Cortex of kidney (tissue), 1 donor: ENCODE data around the gene TMEM40.
"Not testable (repeated sequence)": the region's sequence is repeated elsewhere in the genome, so short reads cannot be mapped to it uniquely, and the experiment has no call there.

Experiments
- DNase-seq: peaks from one replicate; lab custom pipeline; 2025; lab: John Stamatoyannopoulos, UW

Gene TMEM40

DNA sequence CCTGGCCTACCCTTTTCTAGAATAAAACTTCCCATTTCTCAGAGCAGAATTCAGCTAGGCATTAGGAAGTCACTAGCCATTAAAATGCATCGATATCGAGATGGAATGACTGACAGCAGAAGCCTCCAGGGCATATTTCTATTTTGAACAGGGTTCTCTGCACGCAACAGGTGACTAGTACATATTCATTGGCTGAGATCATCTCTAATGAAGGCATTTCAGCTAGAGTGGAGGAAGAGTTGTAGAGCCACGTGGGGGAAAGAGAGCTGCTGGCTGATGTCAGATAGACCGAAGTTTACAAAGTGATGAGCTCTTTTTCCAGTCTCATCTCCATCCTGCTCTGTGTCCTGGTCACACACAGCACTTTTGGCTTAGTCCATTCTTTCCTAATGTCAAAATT is 7.5 kb downstream of the TMEM40 start:
- no peak for DNase-seq

DNA sequence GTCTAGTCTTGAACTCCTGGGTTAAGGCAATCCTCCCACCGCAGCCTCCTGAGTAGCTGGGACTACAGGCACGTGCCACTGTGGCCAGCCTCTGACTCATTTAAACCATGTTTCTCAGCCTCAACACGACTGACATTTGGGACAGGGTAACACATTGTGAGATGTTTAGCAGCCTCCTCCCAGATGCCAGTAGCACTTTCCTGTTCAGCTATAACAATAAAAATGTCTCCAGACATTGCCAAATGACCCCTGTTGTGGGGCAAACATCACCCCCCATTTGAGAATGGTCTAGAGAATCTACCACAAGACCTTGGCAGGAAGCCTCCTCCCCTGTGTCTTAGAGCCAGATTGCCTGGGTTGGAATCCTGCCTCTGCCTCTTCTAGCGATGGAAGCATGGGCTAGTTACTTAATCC is 8.4 kb downstream of the TMEM40 start:
- DNase-seq, result no peak

DNA sequence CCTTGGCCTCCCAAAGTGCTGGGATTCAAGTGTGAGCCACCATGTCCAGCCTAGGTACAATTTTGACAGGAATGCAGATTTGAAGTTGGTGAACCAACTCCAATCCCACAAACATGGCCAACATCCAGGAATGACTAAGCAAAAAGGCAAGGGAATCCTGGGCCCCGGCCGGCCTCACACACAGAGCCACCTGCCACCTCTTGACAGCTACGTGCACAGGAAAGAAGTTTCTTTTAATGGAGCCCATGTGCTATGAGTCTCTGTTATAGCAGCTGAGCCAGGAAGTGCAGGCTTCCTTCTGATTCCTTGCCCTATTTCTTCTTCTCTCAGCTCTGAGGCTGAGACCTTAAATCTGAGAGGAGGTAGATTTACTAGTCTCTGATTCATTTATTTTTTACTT is 8.8 kb downstream of the TMEM40 start:
- no peak for DNase-seq

DNA sequence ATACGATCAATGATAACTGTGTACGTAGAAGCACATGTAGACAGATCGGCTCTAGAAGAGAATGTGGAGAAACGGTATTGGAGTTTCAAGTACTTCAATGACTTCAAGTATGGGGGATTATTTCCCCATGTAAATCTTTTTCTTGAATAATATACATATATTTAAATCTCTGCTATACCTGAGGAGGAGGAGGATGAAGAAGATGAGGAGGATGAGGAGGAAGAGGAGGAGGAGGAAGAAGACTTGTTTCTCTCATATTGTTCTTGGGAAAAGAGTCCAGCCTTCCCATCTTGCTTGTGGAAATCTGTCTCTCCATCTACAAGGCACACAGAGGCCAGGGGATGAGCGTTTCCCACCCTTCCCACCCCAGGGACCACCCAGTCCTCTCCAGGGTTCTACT is 10.6 kb downstream of the TMEM40 start:
- DNase-seq, result no peak

DNA sequence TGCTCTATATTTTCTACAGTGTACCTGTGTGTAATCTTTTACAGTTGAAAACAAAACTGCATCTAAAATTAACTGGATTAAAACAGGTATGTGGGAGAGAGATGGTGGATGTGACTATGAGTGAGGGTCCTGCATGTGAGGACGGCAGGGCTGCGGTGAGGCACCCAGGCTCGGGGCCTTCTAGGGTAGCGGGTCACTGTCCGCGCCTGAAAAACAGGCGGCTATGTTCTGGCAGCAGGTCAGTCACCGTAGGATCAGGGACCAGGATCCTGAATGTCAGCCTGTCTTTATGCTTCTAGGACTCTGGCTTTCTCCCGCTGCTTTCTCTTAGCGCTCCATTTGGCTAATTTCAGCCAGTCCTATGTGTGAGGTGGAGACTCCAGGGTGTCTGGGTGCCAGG is 12.6 kb downstream of the TMEM40 start:
- no peak for DNase-seq

DNA sequence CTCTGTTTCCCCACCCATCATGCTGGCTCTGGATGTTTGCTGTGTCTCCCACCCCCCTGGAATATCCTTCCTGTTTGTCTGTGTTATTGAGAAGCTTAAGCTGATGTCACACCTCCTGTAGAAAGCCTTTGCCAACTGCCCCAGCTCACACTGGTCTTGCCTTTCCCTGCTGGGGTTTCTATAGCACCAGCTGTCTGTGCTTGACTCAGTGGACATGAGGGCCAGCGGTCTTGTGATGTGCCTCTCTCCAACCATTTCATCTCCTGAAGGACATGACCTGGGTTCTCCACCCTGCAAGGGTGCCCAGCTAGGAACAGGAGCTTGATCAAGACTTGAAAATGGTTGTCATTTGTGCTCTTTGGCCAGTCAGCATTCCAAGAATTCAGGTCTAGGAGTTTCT is 14.7 kb downstream of the TMEM40 start:
- DNase-seq, result no peak

DNA sequence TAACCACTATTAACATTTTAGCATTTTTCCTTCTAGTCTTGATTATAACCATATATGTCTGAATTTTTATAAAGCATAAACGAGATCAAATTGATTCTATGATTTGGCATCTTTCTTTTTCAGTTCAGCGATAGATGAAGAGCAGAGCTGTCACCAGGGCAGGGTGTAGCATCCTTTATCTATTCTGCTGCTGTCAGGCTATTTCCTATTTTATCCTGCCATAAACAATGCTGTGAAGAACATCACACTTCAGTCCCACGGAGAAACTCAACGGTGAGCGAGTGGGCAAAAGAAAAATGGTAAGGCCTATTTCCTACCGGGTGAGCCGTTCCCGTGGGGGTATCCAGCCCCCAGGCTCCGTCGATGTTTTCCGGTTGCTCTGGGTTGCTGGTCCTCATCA is 15.5 kb downstream of the TMEM40 start:
- DNase-seq, result no peak

DNA sequence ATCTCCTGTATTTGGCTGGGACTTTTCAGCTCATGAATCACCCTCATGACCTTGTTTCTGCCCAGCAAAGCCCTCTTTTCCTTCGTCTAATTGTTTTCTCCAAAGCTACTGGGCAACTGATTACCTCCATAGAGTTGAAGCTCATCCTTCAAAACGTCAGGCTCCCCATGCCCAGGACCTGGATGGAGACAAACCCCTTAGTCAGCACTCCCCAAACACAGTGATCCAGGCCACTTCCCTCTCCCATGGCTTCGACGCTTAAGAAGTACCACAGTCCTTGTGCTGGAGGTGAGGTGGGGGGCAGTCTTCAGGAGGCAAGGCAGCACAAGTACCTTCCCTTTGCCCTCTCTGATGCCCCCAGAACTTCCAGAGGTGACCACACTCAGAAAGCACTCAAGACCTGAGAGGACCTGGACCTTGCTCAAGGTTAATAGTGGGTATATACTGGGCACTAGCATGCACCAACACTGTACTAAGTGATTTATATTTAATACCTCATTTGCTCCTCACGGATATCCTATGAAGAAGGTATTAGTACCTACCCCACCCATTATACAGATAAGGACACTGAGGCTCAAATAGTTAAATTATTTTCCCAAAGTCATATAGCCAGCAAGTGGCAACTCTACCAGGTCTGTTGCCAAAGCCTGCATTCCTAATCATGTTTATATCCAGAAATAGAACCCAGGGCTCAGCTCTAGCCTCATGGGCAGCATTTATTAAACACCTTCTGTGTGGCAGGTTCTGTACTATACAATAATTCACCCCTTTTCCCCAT is 16.5 kb downstream of the TMEM40 start:
- no peak for DNase-seq

DNA sequence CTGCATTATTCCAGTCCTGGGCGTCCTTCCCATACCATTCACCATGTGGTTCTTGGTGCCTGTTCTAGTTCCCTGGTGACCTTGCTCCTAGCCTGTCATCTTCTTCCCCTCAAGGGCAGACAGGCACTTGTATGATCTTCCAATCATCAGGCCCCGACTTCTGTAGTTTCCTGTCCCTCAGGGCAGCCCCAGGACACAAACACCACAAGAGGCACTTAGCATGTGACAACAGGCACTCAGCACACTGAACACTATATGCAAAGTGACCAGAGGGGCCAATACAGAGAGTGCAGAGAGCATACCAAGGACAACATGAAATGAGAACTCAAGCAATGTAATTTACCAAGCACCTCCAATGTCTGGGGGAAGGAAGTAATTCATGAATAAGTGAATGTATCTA is 17.9 kb downstream of the TMEM40 start:
- DNase-seq, result no peak

DNA sequence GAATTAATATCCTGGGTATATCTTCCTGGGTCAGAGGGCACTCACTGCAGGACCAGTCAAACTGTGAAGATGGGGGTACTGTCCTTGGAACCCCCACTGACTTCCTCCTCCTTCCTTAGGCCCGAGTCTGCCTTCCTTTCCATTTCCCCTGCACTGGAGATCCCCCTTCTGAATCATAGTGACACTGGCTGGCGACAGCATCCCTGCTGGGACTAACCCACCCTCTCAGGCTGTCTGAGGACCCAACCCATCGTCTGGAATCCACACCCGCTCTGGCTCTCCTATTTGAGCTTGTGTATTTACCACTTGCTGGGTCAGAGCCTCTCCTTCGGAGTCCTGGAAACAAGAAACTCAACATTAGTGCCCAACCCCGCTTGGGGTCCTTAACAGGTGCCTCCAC is 21.2 kb downstream of the TMEM40 start:
- DNase-seq, result no peak

DNA sequence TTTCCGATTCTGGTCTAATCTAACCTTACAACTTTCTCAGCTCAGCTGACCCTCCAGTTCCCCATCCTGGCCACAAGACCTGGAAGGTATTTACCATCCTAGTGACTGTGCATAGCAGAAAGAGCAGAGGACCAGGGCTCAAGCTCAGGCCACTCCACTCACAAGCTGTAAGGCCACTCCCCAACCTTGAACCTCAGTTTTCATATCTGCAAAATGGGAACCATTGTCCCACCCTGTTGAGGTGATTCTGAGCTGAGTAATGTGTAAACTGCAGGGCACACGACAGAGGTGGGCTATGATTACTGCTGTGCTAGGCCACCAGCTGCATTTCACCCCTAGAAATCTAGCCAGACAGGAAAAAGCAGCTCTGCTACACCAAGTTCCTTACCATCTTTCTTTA is 21.7 kb downstream of the TMEM40 start:
- DNase-seq, result no peak

DNA sequence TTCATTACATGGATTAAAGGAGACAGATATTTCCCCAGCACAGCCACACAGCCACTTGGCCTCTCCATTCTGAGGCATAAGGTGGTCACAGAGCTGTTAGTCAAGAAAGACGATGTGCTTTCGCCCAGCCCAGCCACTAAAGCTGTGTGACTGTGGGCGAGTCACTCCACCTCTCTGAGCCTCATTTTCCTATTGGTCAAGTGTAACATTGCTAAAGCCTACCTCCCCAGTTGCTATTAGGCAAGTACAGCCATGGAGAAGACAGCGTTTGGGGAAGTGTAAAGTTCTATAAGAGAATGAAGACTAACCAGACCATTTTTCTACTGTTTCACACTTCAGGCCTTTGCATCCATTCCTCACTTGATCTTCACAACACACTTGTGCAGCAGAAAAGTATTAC is 24.1 kb downstream of the TMEM40 start:
- DNase-seq, result no peak

DNA sequence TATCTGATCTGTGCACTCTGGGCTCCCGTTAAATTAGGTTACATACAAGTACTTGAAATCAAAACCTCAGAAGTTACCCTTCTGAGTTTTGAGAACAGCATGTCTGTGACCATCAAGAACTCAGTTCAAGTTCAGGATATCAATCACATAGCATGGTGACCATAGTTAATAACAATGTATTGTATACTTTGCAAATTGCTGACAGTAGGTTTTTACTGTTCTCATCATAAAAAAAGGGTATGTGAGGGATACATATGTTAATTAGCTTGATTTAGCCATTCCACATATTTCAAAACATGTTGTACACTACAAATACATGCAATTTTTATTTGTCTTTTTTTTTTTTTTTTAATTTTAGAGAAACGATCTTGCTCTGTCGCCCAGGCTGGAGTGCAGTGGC is 25.5 kb downstream of the TMEM40 start:
- DNase-seq, result no peak

DNA sequence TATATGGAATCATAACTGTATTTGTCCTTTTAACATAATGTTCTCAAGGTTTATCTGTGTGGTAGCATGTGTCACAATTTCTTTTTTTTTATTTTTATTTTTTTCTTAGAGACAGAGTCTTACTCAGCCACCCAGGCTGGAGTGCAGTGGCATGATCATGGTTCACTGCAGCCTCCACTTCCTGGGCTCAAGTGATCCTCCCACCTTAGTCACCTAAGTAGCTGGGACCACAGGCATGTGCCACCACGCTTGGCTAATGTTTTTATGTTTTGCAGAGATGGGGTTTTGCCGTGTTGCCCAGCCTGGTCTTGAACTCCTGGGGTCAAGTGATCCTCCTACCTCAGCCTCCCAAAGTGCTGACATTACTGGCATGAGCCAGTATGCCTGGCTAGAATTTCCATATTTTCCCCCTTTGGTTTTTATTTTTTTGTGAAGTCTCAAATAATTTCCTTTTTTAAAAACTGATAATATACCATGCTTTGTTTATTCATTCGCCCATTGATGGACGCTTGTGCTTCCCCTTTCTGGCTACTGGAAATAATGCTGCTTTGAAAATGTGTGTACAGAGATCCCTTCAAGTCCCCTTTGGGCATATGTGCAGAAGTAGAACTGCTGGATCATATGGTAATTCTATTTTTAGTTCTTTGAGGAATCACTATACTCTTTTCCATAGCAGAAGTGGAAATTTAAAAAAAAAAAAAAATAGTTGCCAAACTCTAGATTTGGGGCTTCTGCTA is 28.4 kb downstream of the TMEM40 start:
- no peak for DNase-seq

DNA sequence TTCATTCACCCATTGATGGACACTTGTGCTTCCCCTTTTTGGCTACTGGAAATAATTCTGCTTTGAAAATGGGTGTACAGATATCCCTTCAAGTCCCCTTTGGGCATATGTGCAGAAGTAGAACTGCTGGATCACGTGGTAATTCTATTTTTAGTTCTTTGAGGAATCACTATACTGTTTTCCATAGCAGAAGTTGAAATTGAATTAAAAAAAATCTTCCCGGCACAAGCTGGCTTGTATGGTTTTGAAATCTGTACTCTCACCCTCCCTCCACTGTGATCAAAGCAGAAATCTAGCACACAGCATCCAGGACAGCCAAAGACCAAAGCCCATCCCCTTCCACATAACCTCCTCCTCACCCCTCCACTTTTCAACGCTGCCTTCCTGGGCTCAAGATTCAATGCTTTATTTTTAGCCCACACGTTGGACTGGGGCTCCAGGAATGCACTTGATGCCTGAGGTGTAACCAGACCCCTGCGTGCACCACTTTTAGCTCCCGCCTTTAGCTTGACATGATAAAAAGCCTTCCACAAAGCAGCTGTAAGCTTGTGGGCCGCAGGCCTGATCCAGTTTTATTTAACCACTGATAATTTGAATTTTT is 29.9 kb downstream of the TMEM40 start:
- no peak for DNase-seq

DNA sequence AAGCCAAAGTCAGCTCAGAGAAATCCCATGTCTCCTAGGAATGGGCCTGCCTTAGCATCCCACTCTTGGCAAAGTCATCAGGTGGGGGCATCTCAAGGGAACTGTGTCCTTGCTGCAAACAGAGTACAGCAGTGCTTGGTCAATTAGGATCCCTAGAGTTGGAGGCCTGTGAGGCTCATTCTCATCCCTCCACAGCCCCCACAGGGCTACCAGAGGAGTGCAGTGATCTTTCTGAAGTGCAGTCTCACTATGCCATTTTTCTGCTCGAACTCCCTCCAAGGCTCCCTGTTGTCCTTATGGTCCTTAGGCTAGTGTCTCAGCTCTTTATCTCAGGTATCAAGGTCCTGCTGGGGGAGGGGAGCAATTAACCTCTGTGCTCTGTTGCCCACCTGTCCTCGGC is 31.1 kb downstream of the TMEM40 start:
- no peak for DNase-seq

DNA sequence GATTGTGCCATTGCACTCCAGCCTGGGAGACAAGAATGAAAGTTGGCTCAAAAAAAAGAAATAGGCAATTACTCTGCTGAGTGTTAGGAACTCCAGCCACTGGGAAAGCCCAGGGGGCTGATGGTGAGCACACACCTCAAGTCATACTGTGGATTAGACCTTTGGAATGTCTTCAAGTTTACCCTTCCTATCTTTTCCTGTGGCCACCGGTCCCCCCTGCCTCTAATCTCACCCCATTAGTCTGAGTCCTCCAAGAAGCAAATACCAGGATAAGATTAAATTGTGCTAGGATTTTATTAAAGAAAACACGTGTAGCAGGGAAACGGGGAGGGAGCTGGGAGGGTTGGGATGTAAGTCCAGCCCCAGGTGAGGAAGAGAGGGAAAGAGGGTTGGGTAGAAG is 31.6 kb downstream of the TMEM40 start:
- DNase-seq, result no peak

DNA sequence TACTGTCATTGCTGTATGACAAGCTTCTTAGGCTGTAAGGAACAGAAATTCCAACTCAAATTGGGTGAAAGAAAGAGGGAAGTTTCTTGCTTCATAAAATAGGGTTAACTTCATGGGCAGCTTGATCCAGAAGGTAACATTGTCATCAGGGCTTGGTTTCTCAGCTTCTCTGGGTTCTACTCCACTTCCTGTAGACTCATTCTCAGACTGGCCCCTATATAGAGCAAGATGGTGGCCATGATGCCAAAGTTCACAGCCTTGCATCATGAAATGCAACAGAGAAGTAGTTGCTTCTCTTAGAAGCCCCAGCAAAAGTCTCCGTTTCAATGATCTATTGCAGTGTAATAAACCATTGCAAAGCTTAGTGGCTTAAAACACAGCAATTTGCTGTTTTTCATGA is 33.6 kb downstream of the TMEM40 start:
- no peak for DNase-seq

DNA sequence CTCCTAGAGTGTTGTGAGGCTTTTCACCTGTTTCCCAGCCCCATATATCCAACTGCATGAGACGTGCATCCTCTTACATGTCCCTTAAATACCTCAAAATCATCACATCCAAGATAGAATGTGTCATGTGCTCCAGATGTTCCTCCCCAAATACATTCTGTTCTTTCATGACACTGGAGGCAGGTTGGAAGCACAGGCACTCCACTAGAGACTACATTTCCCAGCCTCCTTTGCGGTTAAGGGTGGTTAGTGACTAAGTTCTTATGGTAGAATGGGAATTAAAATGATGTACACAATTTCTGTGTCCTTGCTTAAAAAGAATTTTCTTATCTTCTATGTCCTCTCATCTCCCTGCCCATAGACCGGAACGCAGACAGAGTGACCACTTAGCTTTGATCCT is 34.3 kb downstream of the TMEM40 start:
- no peak for DNase-seq

DNA sequence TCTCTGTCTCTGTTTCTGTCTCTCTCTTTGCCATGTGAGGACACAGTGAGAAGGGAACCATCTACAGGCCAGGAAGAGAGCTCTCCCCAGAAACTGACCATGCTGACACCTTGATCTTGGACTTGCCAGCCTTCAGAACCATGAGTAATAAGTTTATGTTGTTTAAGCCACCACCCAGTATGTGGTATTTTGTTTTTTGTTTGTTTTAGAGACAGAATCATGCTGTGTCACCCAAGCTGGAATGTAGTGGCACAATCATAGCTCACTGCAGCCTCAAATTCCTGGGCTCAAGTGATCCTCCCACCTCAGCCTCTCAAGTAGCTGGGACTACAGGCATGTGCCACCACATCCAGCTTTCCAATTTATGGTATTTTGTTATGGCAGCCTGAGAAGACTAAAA is 35.7 kb downstream of the TMEM40 start:
- not testable (repeated sequence) for DNase-seq

DNA sequence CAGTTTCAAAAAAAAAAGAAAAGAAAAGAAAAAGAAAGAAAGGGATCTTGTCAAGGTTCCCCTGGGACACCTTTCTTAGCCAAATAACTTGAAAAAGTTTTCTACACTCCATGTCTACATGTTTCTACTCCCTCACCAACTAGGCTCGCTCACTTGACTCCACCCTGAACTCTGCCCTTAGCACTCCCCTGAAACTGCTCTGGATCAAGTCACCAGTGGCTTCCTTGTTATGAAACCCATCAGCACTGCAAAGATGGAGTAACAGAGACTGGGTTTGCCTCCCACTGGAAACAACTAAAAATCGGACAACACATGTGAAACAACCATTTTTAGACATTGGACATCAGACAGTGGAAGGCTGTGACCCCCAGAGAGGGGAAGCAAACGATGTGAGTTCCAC is 36.8 kb downstream of the TMEM40 start:
- DNase-seq, result no peak

DNA sequence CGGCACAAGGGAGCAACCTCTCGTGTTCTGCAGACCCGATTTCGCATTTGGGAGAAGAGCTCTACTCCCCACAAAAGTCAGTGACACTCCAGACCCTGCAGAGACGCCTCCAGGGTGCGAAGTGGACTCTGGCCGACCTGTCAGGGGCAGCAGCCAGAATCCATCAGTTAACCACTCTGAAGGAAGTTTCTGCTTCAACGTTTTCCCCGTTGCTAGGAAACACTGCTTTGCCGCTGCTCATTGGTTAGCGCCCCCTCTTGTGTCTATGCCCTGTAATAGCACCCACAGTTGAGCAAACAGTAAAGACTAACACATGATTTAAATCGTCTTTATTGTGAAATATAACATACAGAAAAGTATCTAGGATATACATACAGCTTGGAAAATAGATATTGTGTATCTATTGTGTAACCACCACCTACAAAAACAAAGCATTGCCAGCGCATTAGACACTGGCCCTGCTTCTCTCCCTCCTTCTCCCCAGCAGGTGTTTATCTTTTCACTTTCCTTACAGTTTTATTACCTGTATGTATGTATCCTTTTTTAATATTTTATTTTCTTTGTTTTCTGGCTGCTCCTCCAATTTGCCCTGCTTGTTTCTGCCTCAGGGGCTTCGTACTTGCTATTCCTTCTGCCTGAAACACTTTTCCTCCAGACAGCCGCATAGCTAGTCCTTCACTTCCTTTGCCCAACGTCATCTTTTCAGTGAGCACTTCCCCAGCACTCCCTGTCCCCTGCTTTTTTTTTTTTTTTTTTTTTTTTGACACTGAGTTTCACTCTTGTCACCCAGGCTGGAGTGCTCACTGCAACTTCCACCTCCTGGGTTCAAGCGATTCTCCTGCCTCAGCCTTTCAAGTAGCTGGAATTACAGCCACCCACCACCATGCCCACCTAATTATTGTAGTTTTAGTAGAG is 38.8 kb downstream of the TMEM40 start:
- DNase-seq, result no peak
